Measurements from ENCODE around the gene GABRA4.
A peak's percentile ranks its signal among the peaks of the same experiment; 100 is the strongest.

The GABRA4 gene

DNA sequence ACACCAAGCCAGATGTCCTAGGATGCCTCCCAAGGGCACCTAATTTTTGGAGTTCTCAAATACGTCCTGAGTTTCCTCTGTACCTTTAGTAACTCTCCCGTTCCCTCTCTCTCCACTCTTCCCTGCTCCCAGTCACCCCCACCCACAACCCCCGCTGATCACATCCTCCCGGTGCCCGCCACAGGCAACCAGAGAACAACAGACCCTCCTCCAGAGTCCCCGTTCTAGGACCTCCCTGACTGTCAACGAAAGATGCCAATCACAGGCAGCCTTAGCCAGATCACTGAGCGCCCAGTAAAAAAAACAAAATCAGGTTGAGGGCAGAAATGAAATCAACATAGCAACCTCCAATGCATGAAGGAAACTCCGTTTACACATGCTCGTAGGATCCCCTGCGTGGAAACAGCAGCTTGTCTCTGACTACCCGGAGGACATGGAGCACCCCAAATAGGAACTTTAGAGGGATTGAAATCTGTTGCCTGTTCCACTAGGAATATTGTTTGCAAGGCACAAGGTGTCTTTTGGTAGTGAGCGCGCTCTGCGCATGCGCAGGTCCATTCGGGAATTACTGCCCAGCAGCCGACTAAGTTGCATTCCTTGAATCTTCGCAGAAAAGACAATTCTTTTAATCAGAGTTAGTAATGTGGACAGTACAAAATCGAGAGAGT is 37.8 kb upstream of the GABRA4 start, which contains the start of gene GABRB1:
Gene GABRB1 (plus strand): TSS at position 557 of the 668 bp plus-strand sequence.
- H3K4me3 Mint-ChIP-seq = peak within 1 kb of the TSS; percentile 72 to 81 (median 77)
- H3K27me3 Mint-ChIP-seq (ENCODE audit: low read depth) = peaks cover 55% of the 10 kb centered on the region
- TF ChIP-seq, protein P1, sequence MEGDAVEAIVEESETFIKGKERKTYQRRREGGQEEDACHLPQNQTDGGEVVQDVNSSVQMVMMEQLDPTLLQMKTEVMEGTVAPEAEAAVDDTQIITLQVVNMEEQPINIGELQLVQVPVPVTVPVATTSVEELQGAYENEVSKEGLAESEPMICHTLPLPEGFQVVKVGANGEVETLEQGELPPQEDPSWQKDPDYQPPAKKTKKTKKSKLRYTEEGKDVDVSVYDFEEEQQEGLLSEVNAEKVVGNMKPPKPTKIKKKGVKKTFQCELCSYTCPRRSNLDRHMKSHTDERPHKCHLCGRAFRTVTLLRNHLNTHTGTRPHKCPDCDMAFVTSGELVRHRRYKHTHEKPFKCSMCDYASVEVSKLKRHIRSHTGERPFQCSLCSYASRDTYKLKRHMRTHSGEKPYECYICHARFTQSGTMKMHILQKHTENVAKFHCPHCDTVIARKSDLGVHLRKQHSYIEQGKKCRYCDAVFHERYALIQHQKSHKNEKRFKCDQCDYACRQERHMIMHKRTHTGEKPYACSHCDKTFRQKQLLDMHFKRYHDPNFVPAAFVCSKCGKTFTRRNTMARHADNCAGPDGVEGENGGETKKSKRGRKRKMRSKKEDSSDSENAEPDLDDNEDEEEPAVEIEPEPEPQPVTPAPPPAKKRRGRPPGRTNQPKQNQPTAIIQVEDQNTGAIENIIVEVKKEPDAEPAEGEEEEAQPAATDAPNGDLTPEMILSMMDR (IDR thresholded peaks at IDR 0.05; ENCODE audit: unreplicated experiment in 3 of 3) = no peak
- H3K27ac Mint-ChIP-seq = no peak within 1 kb of the TSS
- H3K4me1 Mint-ChIP-seq = peaks cover 18% of the 10 kb centered on the region
- H3K36me3 Mint-ChIP-seq (ENCODE audit: low read depth) = no peaks in the 10 kb centered on the region
- H3K9me3 Mint-ChIP-seq = no peaks in the 10 kb centered on the region

DNA sequence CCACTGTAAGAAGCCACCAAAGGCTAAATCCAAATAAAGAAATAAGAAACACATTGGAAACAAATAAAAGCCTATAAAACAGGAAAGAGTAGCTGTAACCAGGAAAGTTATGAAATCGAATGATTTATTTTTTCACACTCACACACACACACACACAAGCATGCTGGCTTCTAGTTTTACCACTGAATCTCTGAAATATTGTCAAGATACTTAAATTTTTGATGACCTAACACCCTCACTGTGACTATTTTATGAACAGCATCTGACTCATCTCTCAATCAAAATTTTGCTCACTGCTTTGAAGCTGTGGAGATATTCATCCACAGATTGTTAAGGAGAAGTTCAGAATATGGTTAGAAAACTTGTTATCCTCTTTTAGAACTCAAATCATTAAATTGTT is 24.1 kb upstream of the GABRA4 start:
- Mint-ChIP-seq H3K27me3 (ENCODE audit: low read depth) (no peaks in the 10 kb centered on the region), H3K4me1 (no peaks in the 10 kb centered on the region), H3K9me3 (peaks cover 3% of the 10 kb centered on the region), H3K4me3 (no peak overlapping the region), H3K27ac (no peak overlapping the region), H3K36me3 (ENCODE audit: low read depth) (no peaks in the 10 kb centered on the region)
- TF ChIP-seq, protein P1 (IDR thresholded peaks at IDR 0.05; ENCODE audit: unreplicated experiment in 3 of 3) = no peak

DNA sequence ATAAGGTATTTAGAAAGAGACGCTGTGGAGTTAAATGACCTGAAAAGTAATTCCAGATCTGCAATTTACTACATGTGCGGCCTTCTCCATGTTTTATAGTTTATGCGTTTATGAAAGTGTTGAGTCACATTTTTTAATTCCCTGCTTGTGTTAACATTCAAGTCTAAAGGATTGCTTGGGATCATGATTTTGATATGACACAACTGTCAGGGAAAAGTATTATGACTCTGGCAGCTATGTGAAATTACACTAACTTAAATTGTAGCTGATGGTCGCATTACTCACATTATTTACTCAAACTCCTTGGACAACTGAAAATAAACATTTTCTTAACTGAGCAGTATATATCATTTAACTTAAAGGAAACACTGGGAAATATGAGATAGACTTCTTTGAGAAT is 23.7 kb upstream of the GABRA4 start:
- no peaks in the 10 kb centered on the region for H3K4me1 Mint-ChIP-seq
- H3K36me3 Mint-ChIP-seq (ENCODE audit: low read depth) = no peaks in the 10 kb centered on the region
- H3K9me3 Mint-ChIP-seq = peaks cover 3% of the 10 kb centered on the region
- H3K27me3 Mint-ChIP-seq (ENCODE audit: low read depth) = no peaks in the 10 kb centered on the region
- TF ChIP-seq, protein P1 (IDR thresholded peaks at IDR 0.05; ENCODE audit: unreplicated experiment in 3 of 3) = no peak
- H3K27ac Mint-ChIP-seq = no peak overlapping the region
- H3K4me3 Mint-ChIP-seq = no peak overlapping the region

DNA sequence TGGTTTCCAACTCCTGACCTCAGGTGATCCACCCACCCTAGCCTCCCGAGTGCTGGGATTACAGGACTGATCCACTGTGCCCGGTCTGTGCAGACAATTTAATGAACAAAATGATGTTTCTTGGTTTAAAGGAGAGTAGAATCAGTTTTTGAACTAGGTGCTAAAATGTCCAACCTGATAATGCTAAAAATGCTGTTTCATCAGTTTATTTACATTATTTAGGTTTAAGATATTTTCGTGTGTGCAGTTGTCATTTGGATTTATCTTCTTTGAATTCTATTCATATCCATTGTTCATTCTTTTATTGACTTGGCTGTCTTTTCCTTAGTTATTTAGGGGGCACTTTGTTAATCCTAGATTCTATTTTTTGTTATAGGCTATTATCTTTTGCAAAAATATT is 20.0 kb upstream of the GABRA4 start:
- H3K36me3 Mint-ChIP-seq (ENCODE audit: low read depth) = no peaks in the 10 kb centered on the region
- no peaks in the 10 kb centered on the region for H3K4me1 Mint-ChIP-seq
- H3K9me3 Mint-ChIP-seq = no peaks in the 10 kb centered on the region
- no peak overlapping the region for H3K27ac Mint-ChIP-seq
- no peaks in the 10 kb centered on the region for H3K27me3 Mint-ChIP-seq (ENCODE audit: low read depth)
- TF ChIP-seq, protein P1 (IDR thresholded peaks at IDR 0.05; ENCODE audit: unreplicated experiment in 3 of 3) = no peak
- H3K4me3 Mint-ChIP-seq = no peak overlapping the region

DNA sequence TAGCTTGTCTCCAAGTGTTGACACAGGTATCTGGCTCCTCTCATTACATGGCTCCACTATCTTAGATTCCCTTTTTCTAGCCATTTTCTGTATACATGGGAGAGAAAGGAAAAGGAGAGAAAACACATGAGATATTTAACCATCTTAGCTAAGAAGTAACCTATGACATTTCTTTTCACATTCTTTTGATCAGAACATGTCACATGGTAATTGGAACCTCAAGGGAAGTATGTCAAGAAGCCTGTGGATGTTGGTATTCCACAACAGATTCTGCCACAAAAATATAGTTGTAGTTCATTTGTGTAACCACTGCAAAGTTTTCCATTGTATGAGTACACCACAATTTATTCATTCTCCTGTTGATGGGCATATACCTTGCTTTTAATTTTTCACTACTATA is 19.3 kb upstream of the GABRA4 start:
- no peak overlapping the region for H3K4me3 Mint-ChIP-seq
- no peaks in the 10 kb centered on the region for H3K4me1 Mint-ChIP-seq
- H3K27me3 Mint-ChIP-seq (ENCODE audit: low read depth) = no peaks in the 10 kb centered on the region
- peaks cover 4% of the 10 kb centered on the region for H3K9me3 Mint-ChIP-seq
- no peaks in the 10 kb centered on the region for H3K36me3 Mint-ChIP-seq (ENCODE audit: low read depth)
- peak overlapping the region in 1 of 3 experiments; percentile 48 for H3K27ac Mint-ChIP-seq
- TF ChIP-seq, protein P1 (IDR thresholded peaks at IDR 0.05; ENCODE audit: unreplicated experiment in 3 of 3) = no peak

DNA sequence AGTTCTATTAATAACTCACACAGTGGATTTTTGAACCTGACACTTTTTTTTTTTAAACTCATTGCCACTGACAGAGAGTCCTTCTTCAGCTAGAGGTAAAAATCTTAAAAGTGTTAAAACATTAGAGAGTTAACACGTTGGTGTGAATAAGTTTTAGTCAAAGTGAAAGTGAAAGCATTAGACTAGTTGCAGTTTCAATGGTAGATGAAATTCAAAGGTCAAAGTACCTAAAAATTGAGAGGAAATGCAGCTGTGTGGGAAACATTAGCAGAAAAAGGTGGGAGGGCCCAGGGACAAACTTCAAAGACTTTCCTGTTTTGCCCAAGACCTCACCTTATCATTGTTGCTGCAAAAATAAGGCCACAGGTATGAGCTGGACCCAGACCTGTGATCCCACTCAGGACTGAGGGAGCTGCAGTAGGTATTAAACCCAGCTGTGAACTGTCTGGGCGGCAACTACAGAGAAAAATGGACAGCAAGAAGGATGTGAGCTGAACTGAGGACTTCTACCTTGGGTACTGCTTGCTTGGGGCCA is 17.6 kb upstream of the GABRA4 start:
- no peak overlapping the region for H3K4me3 Mint-ChIP-seq
- H3K9me3 Mint-ChIP-seq = peaks cover 4% of the 10 kb centered on the region
- H3K27ac Mint-ChIP-seq = no peak overlapping the region
- no peaks in the 10 kb centered on the region for H3K4me1 Mint-ChIP-seq
- no peaks in the 10 kb centered on the region for H3K27me3 Mint-ChIP-seq (ENCODE audit: low read depth)
- TF ChIP-seq, protein P1 (IDR thresholded peaks at IDR 0.05; ENCODE audit: unreplicated experiment in 3 of 3) = no peak
- no peaks in the 10 kb centered on the region for H3K36me3 Mint-ChIP-seq (ENCODE audit: low read depth)
